WTC11 (cell line): ENCODE measurements around the gene GPR27. TPM values are rescaled to one million over a fixed set of nuclear protein-coding genes. Genes with fewer than 3 reads are reported as not detected.

Source experiments
- ATAC-seq: fragments of 200-7000 bp; cut with Tn5 transposase; 2 replicates; pipeline ENCODE4 v1.10.0; 2021; ENCODE audit warnings: mild to moderate bottlenecking, moderate library complexity
- CTCF ChIA-PET: fragments of 300-600 bp; sonication (Branson Sonifier 250); formaldehyde crosslinking; loops from one replicate; lab custom pipeline; 2021; ENCODE audit warnings: antibody characterized with exemption; lab: Charles Lee
- POLR2A ChIA-PET: fragments of 350-600 bp; sonication (Branson Sonifier 250); formaldehyde crosslinking; loops from one replicate; lab custom pipeline; 2021; ENCODE audit warnings: antibody characterized with exemption; lab: Charles Lee
- DNase-seq: peaks from one replicate; pipeline ENCODE4 v3.0.0; 2021; ENCODE audit warnings: low spot score
- H3K27ac Mint-ChIP-seq: 2 replicates; pipeline ENCODE4 v1.8.0; 2021; ENCODE audit warnings: mixed read lengths
- H3K27me3 Mint-ChIP-seq: 2 replicates; pipeline ENCODE4 v1.8.0; 2021; ENCODE audit warnings: low read depth, mild to moderate bottlenecking, moderate library complexity, mixed read lengths
- H3K36me3 Mint-ChIP-seq: 2 replicates; pipeline ENCODE4 v1.8.0; 2021; ENCODE audit warnings: mixed read lengths
- H3K4me1 Mint-ChIP-seq: 2 replicates; pipeline ENCODE4 v1.8.0; 2022; ENCODE audit warnings: mixed read lengths
- H3K4me3 Mint-ChIP-seq: 2 replicates; pipeline ENCODE4 v1.8.0; 2021; ENCODE audit warnings: mild to moderate bottlenecking, moderate library complexity, mixed read lengths
- H3K9me3 Mint-ChIP-seq: 2 replicates; pipeline ENCODE4 v1.8.0; 2021; ENCODE audit warnings: mixed read lengths
- FOXJ3 ChIP-seq: sonication (generic); formaldehyde crosslinking; IDR thresholded peaks from 2 replicates; pipeline ENCODE4 v1.9.0; 2021; ENCODE audit warnings: missing genetic modification reagents, mild to moderate bottlenecking, borderline replicate concordance
- JAZF1 ChIP-seq: fragments of 250-450 bp; sonication (Bioruptor Pico); IDR thresholded peaks from 2 replicates; pipeline ENCODE4 v1.9.0; 2021; ENCODE audit warnings: moderate library complexity, mild to moderate bottlenecking, inconsistent platforms
- NR1H2 ChIP-seq: sonication (generic); formaldehyde crosslinking; IDR thresholded peaks from 2 replicates; pipeline ENCODE4 v1.9.0; 2021; ENCODE audit warnings: mild to moderate bottlenecking, moderate library complexity, missing genetic modification reagents
- NR3C1 ChIP-seq: sonication (generic); formaldehyde crosslinking; conservative IDR thresholded peaks from 2 replicates; pipeline ENCODE4 v1.8.1; 2023; ENCODE audit warnings: low read depth, mild to moderate bottlenecking, missing genetic modification reagents
- SMAD4 ChIP-seq: sonication (generic); formaldehyde crosslinking; IDR thresholded peaks from 2 replicates; pipeline ENCODE4 v1.8.0; 2022; ENCODE audit warnings: mild to moderate bottlenecking, missing genetic modification reagents
- TEAD1 ChIP-seq: sonication (generic); formaldehyde crosslinking; IDR thresholded peaks from 2 replicates; pipeline ENCODE4 v1.8.0; 2022; ENCODE audit warnings: mild to moderate bottlenecking, missing genetic modification reagents
- ZNF121 ChIP-seq: sonication (generic); formaldehyde crosslinking; IDR thresholded peaks from 2 replicates; pipeline ENCODE4 v1.8.0; 2023; ENCODE audit warnings: missing genetic modification reagents
- ZNF416 ChIP-seq: fragments of 250-450 bp; sonication (Bioruptor Pico); IDR thresholded peaks from 2 replicates; pipeline ENCODE4 v1.9.0; 2021; ENCODE audit warnings: mild to moderate bottlenecking, inconsistent platforms
- total RNA-seq: library from RNA; stranded (reverse); gene quantifications from 3 replicates; pipeline ENCODE4 v1.2.3, GENCODE V29; 2021
- TF ChIP-seq, protein P1 (sequence below): sonication (generic); formaldehyde crosslinking; IDR thresholded peaks from 2 replicates; pipeline ENCODE4 v1.8.0; 2022; ENCODE audit warnings: mild to moderate bottlenecking, missing genetic modification reagents
- TF ChIP-seq, protein P2 (sequence below): fragments of 250-450 bp; sonication (Bioruptor Pico); IDR thresholded peaks from 2 replicates; pipeline ENCODE4 v2.1.2; 2022; ENCODE audit warnings: mild to moderate bottlenecking, moderate library complexity
- TF ChIP-seq, protein P3 (sequence below): sonication (generic); formaldehyde crosslinking; IDR thresholded peaks from 2 replicates; pipeline ENCODE4 v1.8.0; 2023; ENCODE audit warnings: missing genetic modification reagents
- TF ChIP-seq, protein P4 (sequence below): fragments of 250-450 bp; sonication (Bioruptor Pico); IDR thresholded peaks from 2 replicates; pipeline ENCODE4 v1.8.0; 2021; ENCODE audit warnings: mild to moderate bottlenecking
- TF ChIP-seq, protein P5 (sequence below): fragments of 250-450 bp; sonication (Bioruptor Pico); IDR thresholded peaks from 2 replicates; pipeline ENCODE4 v1.9.0; 2021; ENCODE audit warnings: mild to moderate bottlenecking, borderline replicate concordance
- TF ChIP-seq, protein P6 (sequence below): fragments of 250-450 bp; sonication (Bioruptor Pico); IDR thresholded peaks from 2 replicates; pipeline ENCODE4 v1.9.0; 2021; ENCODE audit warnings: moderate library complexity, mild to moderate bottlenecking, inconsistent platforms, borderline replicate concordance
- TF ChIP-seq, protein P7 (sequence below): sonication (generic); formaldehyde crosslinking; IDR thresholded peaks from 2 replicates; pipeline ENCODE4 v1.8.1; 2022; ENCODE audit warnings: low read depth, mild to moderate bottlenecking, moderate library complexity, missing genetic modification reagents, borderline replicate concordance
- TF ChIP-seq, protein P8 (sequence below): fragments of 250-450 bp; sonication (Bioruptor Pico); IDR thresholded peaks from 2 replicates; pipeline ENCODE4 v1.9.0; 2021; ENCODE audit warnings: mild to moderate bottlenecking
- TF ChIP-seq, protein P9 (sequence below): sonication (generic); formaldehyde crosslinking; conservative IDR thresholded peaks from 2 replicates; pipeline ENCODE4 v1.8.1; 2022; ENCODE audit warnings: mild to moderate bottlenecking, missing genetic modification reagents
- TF ChIP-seq, protein P10 (sequence below): sonication (generic); formaldehyde crosslinking; IDR thresholded peaks from 2 replicates; pipeline ENCODE4 v1.8.1; 2023; ENCODE audit warnings: mild to moderate bottlenecking, moderate library complexity, missing genetic modification reagents

Gene GPR27
- total RNA-seq, 1 experiment from 2014 or later, result 16.4 TPM

DNA sequence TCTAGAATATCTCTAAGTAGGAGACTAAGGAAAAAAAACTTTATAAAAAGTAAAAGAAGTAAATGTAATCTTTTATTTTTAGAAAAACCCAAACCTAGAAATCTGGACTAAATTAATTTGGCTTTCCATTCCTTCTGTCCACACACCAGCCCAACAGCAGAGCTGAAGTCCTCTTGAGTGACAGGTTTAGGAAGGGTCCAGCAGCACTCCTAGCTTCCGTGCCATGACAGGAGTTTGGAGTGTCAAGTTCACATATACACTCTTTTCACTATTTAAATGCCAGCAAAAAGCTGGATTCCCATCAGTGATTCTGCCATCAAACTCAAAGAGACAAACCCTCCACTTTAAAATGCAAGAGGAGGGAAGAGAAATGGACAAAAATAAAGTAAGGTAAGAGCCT is 18.2 kb downstream of the GPR27 start:
- H3K4me1 Mint-ChIP-seq, result peaks cover 42% of the 10 kb centered on the region
- no peaks in the 10 kb centered on the region for H3K9me3 Mint-ChIP-seq
- ChIA-PET CTCF (interaction anchor here (0.6 kb wide), 1 partner anchor 33 kb away, joined by 7 read pairs; no protein-coding TSS in a partner anchor), POLR2A (no interaction called here)
- H3K27me3 Mint-ChIP-seq, result peaks cover 28% of the 10 kb centered on the region
- TF ChIP-seq, protein P1, sequence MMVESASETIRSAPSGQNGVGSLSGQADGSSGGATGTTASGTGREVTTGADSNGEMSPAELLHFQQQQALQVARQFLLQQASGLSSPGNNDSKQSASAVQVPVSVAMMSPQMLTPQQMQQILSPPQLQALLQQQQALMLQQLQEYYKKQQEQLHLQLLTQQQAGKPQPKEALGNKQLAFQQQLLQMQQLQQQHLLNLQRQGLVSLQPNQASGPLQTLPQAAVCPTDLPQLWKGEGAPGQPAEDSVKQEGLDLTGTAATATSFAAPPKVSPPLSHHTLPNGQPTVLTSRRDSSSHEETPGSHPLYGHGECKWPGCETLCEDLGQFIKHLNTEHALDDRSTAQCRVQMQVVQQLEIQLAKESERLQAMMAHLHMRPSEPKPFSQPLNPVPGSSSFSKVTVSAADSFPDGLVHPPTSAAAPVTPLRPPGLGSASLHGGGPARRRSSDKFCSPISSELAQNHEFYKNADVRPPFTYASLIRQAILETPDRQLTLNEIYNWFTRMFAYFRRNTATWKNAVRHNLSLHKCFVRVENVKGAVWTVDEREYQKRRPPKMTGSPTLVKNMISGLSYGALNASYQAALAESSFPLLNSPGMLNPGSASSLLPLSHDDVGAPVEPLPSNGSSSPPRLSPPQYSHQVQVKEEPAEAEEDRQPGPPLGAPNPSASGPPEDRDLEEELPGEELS (CRISPR knock-in tag), result no peak
- TF ChIP-seq NR1H2 (CRISPR knock-in tag) (no peak), ZNF121 (CRISPR knock-in tag) (no peak), SMAD4 (CRISPR knock-in tag) (no peak), NR3C1 (no peak), JAZF1 (no peak), FOXJ3 (CRISPR knock-in tag) (no peak), TEAD1 (no peak), ZNF416 (CRISPR knock-in tag) (no peak)
- TF ChIP-seq, protein P2, sequence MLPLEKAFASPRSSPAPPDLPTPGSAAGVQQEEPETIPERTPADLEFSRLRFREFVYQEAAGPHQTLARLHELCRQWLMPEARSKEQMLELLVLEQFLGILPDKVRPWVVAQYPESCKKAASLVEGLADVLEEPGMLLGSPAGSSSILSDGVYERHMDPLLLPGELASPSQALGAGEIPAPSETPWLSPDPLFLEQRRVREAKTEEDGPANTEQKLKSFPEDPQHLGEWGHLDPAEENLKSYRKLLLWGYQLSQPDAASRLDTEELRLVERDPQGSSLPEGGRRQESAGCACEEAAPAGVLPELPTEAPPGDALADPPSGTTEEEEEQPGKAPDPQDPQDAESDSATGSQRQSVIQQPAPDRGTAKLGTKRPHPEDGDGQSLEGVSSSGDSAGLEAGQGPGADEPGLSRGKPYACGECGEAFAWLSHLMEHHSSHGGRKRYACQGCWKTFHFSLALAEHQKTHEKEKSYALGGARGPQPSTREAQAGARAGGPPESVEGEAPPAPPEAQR, result no peak
- TF ChIP-seq, protein P3, sequence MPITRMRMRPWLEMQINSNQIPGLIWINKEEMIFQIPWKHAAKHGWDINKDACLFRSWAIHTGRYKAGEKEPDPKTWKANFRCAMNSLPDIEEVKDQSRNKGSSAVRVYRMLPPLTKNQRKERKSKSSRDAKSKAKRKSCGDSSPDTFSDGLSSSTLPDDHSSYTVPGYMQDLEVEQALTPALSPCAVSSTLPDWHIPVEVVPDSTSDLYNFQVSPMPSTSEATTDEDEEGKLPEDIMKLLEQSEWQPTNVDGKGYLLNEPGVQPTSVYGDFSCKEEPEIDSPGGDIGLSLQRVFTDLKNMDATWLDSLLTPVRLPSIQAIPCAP, result no peak
- TF ChIP-seq, protein P4, sequence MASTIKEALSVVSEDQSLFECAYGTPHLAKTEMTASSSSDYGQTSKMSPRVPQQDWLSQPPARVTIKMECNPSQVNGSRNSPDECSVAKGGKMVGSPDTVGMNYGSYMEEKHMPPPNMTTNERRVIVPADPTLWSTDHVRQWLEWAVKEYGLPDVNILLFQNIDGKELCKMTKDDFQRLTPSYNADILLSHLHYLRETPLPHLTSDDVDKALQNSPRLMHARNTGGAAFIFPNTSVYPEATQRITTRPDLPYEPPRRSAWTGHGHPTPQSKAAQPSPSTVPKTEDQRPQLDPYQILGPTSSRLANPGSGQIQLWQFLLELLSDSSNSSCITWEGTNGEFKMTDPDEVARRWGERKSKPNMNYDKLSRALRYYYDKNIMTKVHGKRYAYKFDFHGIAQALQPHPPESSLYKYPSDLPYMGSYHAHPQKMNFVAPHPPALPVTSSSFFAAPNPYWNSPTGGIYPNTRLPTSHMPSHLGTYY (CRISPR knock-in tag), result no peak
- TF ChIP-seq, protein P5, sequence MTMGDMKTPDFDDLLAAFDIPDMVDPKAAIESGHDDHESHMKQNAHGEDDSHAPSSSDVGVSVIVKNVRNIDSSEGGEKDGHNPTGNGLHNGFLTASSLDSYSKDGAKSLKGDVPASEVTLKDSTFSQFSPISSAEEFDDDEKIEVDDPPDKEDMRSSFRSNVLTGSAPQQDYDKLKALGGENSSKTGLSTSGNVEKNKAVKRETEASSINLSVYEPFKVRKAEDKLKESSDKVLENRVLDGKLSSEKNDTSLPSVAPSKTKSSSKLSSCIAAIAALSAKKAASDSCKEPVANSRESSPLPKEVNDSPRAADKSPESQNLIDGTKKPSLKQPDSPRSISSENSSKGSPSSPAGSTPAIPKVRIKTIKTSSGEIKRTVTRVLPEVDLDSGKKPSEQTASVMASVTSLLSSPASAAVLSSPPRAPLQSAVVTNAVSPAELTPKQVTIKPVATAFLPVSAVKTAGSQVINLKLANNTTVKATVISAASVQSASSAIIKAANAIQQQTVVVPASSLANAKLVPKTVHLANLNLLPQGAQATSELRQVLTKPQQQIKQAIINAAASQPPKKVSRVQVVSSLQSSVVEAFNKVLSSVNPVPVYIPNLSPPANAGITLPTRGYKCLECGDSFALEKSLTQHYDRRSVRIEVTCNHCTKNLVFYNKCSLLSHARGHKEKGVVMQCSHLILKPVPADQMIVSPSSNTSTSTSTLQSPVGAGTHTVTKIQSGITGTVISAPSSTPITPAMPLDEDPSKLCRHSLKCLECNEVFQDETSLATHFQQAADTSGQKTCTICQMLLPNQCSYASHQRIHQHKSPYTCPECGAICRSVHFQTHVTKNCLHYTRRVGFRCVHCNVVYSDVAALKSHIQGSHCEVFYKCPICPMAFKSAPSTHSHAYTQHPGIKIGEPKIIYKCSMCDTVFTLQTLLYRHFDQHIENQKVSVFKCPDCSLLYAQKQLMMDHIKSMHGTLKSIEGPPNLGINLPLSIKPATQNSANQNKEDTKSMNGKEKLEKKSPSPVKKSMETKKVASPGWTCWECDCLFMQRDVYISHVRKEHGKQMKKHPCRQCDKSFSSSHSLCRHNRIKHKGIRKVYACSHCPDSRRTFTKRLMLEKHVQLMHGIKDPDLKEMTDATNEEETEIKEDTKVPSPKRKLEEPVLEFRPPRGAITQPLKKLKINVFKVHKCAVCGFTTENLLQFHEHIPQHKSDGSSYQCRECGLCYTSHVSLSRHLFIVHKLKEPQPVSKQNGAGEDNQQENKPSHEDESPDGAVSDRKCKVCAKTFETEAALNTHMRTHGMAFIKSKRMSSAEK, result no peak
- TF ChIP-seq, protein P6, sequence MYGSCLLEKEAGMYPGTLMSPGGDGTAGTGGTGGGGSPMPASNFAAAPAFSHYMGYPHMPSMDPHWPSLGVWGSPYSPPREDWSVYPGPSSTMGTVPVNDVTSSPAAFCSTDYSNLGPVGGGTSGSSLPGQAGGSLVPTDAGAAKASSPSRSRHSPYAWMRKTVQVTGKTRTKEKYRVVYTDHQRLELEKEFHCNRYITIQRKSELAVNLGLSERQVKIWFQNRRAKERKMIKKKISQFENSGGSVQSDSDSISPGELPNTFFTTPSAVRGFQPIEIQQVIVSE (CRISPR knock-in tag), result no peak
- TF ChIP-seq, protein P7, sequence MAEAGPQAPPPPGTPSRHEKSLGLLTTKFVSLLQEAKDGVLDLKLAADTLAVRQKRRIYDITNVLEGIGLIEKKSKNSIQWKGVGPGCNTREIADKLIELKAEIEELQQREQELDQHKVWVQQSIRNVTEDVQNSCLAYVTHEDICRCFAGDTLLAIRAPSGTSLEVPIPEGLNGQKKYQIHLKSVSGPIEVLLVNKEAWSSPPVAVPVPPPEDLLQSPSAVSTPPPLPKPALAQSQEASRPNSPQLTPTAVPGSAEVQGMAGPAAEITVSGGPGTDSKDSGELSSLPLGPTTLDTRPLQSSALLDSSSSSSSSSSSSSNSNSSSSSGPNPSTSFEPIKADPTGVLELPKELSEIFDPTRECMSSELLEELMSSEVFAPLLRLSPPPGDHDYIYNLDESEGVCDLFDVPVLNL (CRISPR knock-in tag), result no peak
- TF ChIP-seq, protein P8, sequence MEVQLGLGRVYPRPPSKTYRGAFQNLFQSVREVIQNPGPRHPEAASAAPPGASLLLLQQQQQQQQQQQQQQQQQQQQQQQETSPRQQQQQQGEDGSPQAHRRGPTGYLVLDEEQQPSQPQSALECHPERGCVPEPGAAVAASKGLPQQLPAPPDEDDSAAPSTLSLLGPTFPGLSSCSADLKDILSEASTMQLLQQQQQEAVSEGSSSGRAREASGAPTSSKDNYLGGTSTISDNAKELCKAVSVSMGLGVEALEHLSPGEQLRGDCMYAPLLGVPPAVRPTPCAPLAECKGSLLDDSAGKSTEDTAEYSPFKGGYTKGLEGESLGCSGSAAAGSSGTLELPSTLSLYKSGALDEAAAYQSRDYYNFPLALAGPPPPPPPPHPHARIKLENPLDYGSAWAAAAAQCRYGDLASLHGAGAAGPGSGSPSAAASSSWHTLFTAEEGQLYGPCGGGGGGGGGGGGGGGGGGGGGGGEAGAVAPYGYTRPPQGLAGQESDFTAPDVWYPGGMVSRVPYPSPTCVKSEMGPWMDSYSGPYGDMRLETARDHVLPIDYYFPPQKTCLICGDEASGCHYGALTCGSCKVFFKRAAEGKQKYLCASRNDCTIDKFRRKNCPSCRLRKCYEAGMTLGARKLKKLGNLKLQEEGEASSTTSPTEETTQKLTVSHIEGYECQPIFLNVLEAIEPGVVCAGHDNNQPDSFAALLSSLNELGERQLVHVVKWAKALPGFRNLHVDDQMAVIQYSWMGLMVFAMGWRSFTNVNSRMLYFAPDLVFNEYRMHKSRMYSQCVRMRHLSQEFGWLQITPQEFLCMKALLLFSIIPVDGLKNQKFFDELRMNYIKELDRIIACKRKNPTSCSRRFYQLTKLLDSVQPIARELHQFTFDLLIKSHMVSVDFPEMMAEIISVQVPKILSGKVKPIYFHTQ (CRISPR knock-in tag), result no peak
- TF ChIP-seq, protein P9, sequence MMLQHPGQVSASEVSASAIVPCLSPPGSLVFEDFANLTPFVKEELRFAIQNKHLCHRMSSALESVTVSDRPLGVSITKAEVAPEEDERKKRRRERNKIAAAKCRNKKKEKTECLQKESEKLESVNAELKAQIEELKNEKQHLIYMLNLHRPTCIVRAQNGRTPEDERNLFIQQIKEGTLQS (CRISPR knock-in tag), result no peak
- TF ChIP-seq, protein P10, sequence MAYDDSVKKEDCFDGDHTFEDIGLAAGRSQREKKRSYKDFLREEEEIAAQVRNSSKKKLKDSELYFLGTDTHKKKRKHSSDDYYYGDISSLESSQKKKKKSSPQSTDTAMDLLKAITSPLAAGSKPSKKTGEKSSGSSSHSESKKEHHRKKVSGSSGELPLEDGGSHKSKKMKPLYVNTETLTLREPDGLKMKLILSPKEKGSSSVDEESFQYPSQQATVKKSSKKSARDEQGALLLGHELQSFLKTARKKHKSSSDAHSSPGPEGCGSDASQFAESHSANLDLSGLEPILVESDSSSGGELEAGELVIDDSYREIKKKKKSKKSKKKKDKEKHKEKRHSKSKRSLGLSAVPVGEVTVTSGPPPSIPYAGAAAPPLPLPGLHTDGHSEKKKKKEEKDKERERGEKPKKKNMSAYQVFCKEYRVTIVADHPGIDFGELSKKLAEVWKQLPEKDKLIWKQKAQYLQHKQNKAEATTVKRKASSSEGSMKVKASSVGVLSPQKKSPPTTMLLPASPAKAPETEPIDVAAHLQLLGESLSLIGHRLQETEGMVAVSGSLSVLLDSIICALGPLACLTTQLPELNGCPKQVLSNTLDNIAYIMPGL (CRISPR knock-in tag), result no peak
- TF ChIP-seq, all 79 proteins: peak for 0
- no peak overlapping the region; the same call in 1 of the 2 replicates for H3K27ac Mint-ChIP-seq
- no peaks in the 10 kb centered on the region for H3K36me3 Mint-ChIP-seq
- H3K4me3 Mint-ChIP-seq, result peak overlapping the region; percentile 9; the same call in 1 of the 2 replicates
- ATAC-seq (no peak), DNase-seq (no peak)
